Measurements from ENCODE around the gene SPTB.
"Not testable (repeated sequence)": the region's sequence is repeated elsewhere in the genome, so short reads cannot be mapped to it uniquely, and the experiment has no call there.

Gene SPTB

GRCh38 chr14:64914237-64915028 lies 34.7 kb upstream of the SPTB start, which contains the start of gene CHURC1:
Gene CHURC1 (plus strand): TSS chr14:64914455. CDS start chr14:64914496, 41 bp downstream.
- DNase-seq (ENCODE audit: low read depth), result peak; percentile 93
- H3K4me3 ChIP-seq (ENCODE audit: low read depth, low read length), result peak within 1 kb of the TSS; percentile 88
- in situ Hi-C loops (cut with HindIII; ENCODE audit: low sequenced_read_pairs), result no loop called here
- TF ChIP-seq CTCF (IDR thresholded peaks at IDR 0.05; ENCODE audit: low read depth, low read length, missing control alignments), result no peak

GRCh38 chr14:64913477-64913876 lies 33.8 kb upstream of the SPTB start:
- H3K4me3 ChIP-seq (ENCODE audit: low read depth, low read length); DNase-seq (ENCODE audit: low read depth); in situ Hi-C loops (cut with HindIII; ENCODE audit: low sequenced_read_pairs): not testable (repeated sequence)

GRCh38 chr14:64912261-64912660 lies 32.6 kb upstream of the SPTB start:
- no peak for DNase-seq (ENCODE audit: low read depth)
- H3K4me3 ChIP-seq (ENCODE audit: low read depth, low read length), result no peak overlapping the region
- TF ChIP-seq CTCF (IDR thresholded peaks at IDR 0.05; ENCODE audit: low read depth, low read length, missing control alignments), result no peak
- in situ Hi-C loops (cut with HindIII; ENCODE audit: low sequenced_read_pairs), result no loop called here

- DNase-seq (ENCODE audit: low read depth), result peak; percentile 12
- no peak overlapping the region for H3K4me3 ChIP-seq (ENCODE audit: low read depth, low read length)
- TF ChIP-seq CTCF (IDR thresholded peaks at IDR 0.05; ENCODE audit: low read depth, low read length, missing control alignments), result peak; percentile 79
- in situ Hi-C loops (cut with HindIII; ENCODE audit: low sequenced_read_pairs), result no loop called here
Measured at GRCh38 chr14:64910847-64911495, 31.3 kb upstream of the SPTB start.

GRCh38 chr14:64906022-64906421 lies 26.3 kb upstream of the SPTB start:
- H3K4me3 ChIP-seq (ENCODE audit: low read depth, low read length), result no peak overlapping the region
- DNase-seq (ENCODE audit: low read depth), result no peak
- no peak for TF ChIP-seq CTCF (IDR thresholded peaks at IDR 0.05; ENCODE audit: low read depth, low read length, missing control alignments)
- in situ Hi-C loops (cut with HindIII; ENCODE audit: low sequenced_read_pairs), result no loop called here

- no peak overlapping the region for H3K4me3 ChIP-seq (ENCODE audit: low read depth, low read length)
- TF ChIP-seq CTCF (IDR thresholded peaks at IDR 0.05; ENCODE audit: low read depth, low read length, missing control alignments), result no peak
- in situ Hi-C loops (cut with HindIII; ENCODE audit: low sequenced_read_pairs), result loop anchor here (25.0 kb wide), 1 partner anchor 238 kb away; no protein-coding TSS in a partner anchor
- no peak for DNase-seq (ENCODE audit: low read depth)
Measured at GRCh38 chr14:64899958-64900357, 20.3 kb upstream of the SPTB start.
